Colonic mucosa (tissue), 4 donors: ENCODE results near the gene G6PC1. TPM values are rescaled to one million over a fixed set of nuclear protein-coding genes. Genes with fewer than 3 reads are reported as not detected.
"Not testable (repeated sequence)": the region's sequence is repeated elsewhere in the genome, so short reads cannot be mapped to it uniquely, and the experiment has no call there.

Source experiments
- DNase-seq: peaks from one replicate; pipeline ENCODE4 v3.0.0-alpha.2; 2020
- H3K27ac ChIP-seq: fragments of 200-600 bp; one replicate; pipeline ENCODE4 v1.8.0; 2021
- H3K27me3 ChIP-seq: fragments of 200-600 bp; one replicate; pipeline ENCODE4 v1.8.0; 2021
- H3K36me3 ChIP-seq: fragments of 200-600 bp; one replicate; pipeline ENCODE4 v1.8.0; 2021
- H3K4me1 ChIP-seq: fragments of 200-600 bp; one replicate; pipeline ENCODE4 v1.8.0; 2021; ENCODE audit warnings: mild to moderate bottlenecking
- H3K4me3 ChIP-seq: fragments of 200-600 bp; one replicate; pipeline ENCODE4 v1.8.0; 2021
- H3K9ac ChIP-seq, 2 donors: one replicate each; pipeline ENCODE4 v1.7.0; 2013; ENCODE audit warnings: control low read depth in 2 of 2, low read depth in 2 of 2, low read length in 2 of 2
- H3K9me3 ChIP-seq: fragments of 200-600 bp; one replicate; pipeline ENCODE4 v1.8.0; 2021
- CTCF ChIP-seq: fragments of 200-600 bp; IDR thresholded peaks from one replicate; pipeline ENCODE4 v1.8.0; 2022; ENCODE audit warnings: antibody characterized with exemption, mild to moderate bottlenecking
- intact Hi-C: fragments of 100-400 bp; cut with DNase I; formaldehyde crosslinking; loops from one replicate; pipeline ENCODE4 v1.14.1; 2022
- total RNA-seq, 2 donors: library from RNA; stranded (reverse); fragmentation: NEBNext Ultra II Directional in 1 of 2; extraction: Animal tissue kit (Norgen Biotek cat#: 25700) in 1 of 2; gene quantifications; one replicate each; pipeline ENCODE4 v1.2.1, GENCODE V29; 2021
- donor health status: healthy.
- donor health status: DM: no; HTN: no; CAD: no.
- donor health status: DM: no; HTN: no; CAD: no.

G6PC1 gene
- total RNA-seq, 2 donors from 2014 or later, result 0.40 TPM; not detected in 1

- Histone ChIP-seq H3K9ac (no peak overlapping the region), H3K27me3 (peaks cover 27% of the 10 kb centered on the region), H3K36me3 (no peaks in the 10 kb centered on the region), H3K27ac (no peak overlapping the region), H3K4me1 (no peaks in the 10 kb centered on the region), H3K9me3 (no peaks in the 10 kb centered on the region), H3K4me3 (no peak overlapping the region)
- DNase-seq, result no peak
- intact Hi-C loops, result no loop called here
- no peak for TF ChIP-seq CTCF
These were observed 8.5 kb downstream of the G6PC1 start for GRCh38 chr17:42908872-42909700.

GRCh38 chr17:42913522-42913921, 12.9 kb downstream of the G6PC1 start:
- no peak overlapping the region for H3K27ac ChIP-seq
- intact Hi-C loops, result no loop called here
- TF ChIP-seq CTCF, result no peak

GRCh38 chr17:42913981-42914617, 13.5 kb downstream of the G6PC1 start:
- no peak for TF ChIP-seq CTCF
- no peak for DNase-seq
- Histone ChIP-seq H3K4me1 (no peaks in the 10 kb centered on the region), H3K9me3 (no peaks in the 10 kb centered on the region), H3K27ac (no peak overlapping the region), H3K9ac (no peak overlapping the region), H3K27me3 (peaks cover 38% of the 10 kb centered on the region), H3K36me3 (no peaks in the 10 kb centered on the region), H3K4me3 (no peak overlapping the region)
- intact Hi-C loops, result no loop called here

More at GRCh38 chr17:42913522-42913921, 12.9 kb downstream of the G6PC1 start:
- Histone ChIP-seq H3K9me3 (no peaks in the 10 kb centered on the region), H3K36me3 (no peaks in the 10 kb centered on the region), H3K9ac (no peak overlapping the region), H3K27me3 (peaks cover 42% of the 10 kb centered on the region), H3K4me1 (no peaks in the 10 kb centered on the region), H3K4me3 (no peak overlapping the region)
- DNase-seq, result no peak

GRCh38 chr17:42915288-42915687, 14.7 kb downstream of the G6PC1 start:
- intact Hi-C loops, H3K36me3 ChIP-seq, H3K4me3 ChIP-seq, H3K4me1 ChIP-seq, H3K27ac ChIP-seq, H3K9ac ChIP-seq, H3K9me3 ChIP-seq, DNase-seq: not testable (repeated sequence)
- peaks cover 38% of the 10 kb centered on the region for H3K27me3 ChIP-seq

GRCh38 chr17:42916388-42917235, 16.0 kb downstream of the G6PC1 start:
- H3K4me1 ChIP-seq, H3K27ac ChIP-seq: not testable (repeated sequence)

GRCh38 chr17:42917236-42917603, 16.6 kb downstream of the G6PC1 start:
- Histone ChIP-seq H3K9ac (no peak overlapping the region), H3K4me1 (no peaks in the 10 kb centered on the region), H3K9me3 (no peaks in the 10 kb centered on the region), H3K4me3 (no peak overlapping the region), H3K27me3 (peaks cover 44% of the 10 kb centered on the region), H3K36me3 (no peaks in the 10 kb centered on the region), H3K27ac (no peak overlapping the region)
- no peak for TF ChIP-seq CTCF
- DNase-seq, result no peak
- intact Hi-C loops, result no loop called here

More at GRCh38 chr17:42916388-42917235, 16.0 kb downstream of the G6PC1 start:
- H3K9me3 ChIP-seq, H3K9ac ChIP-seq, intact Hi-C loops, H3K4me3 ChIP-seq, DNase-seq, H3K36me3 ChIP-seq: not testable (repeated sequence)
- peaks cover 46% of the 10 kb centered on the region for H3K27me3 ChIP-seq
